Left lung (tissue), 10 donors: Measurements from ENCODE around the gene LCE5A. TPM values are rescaled to one million over a fixed set of nuclear protein-coding genes. Genes with fewer than 3 reads are reported as not detected.

ENCODE experiments used
- ATAC-seq: fragments of 200-7000 bp; cut with Tn5 transposase; one replicate; pipeline ENCODE4 v1.9.1; 2020; ENCODE audit warnings: moderate library complexity
- DNase-seq, 4 donors: peaks; one replicate each; pipeline ENCODE4 v3.0.0-alpha.2; 2013 to 2020
- H3K27ac ChIP-seq, 2 donors: fragments of 200-600 bp; sonication (generic) in 1 of 2; one replicate each; pipeline versions ENCODE4 v1.5.0 to v1.8.0; 2020 to 2021
- H3K27me3 ChIP-seq, 2 donors: fragments of 200-600 bp; sonication (generic) in 1 of 2; one replicate each; pipeline versions ENCODE4 v1.5.0 to v1.8.0; 2020 to 2021
- H3K36me3 ChIP-seq, 2 donors: fragments of 200-600 bp; sonication (generic) in 1 of 2; one replicate each; pipeline versions ENCODE4 v1.5.0 to v1.8.0; 2020 to 2021
- H3K4me1 ChIP-seq, 2 donors: fragments of 200-600 bp; one replicate each; pipeline ENCODE4 v1.8.0; 2021
- H3K4me3 ChIP-seq, 2 donors: fragments of 200-600 bp; sonication (generic) in 1 of 2; one replicate each; pipeline versions ENCODE4 v1.5.0 to v1.8.0; 2020 to 2021; ENCODE audit warnings: mild to moderate bottlenecking in 1 of 2
- H3K9me3 ChIP-seq, 2 donors: fragments of 200-600 bp; sonication (generic) in 1 of 2; one replicate each; pipeline versions ENCODE4 v1.5.0 to v1.8.0; 2020 to 2021
- CTCF ChIP-seq, 2 donors: fragments of 200-600 bp; sonication (generic) in 1 of 2; IDR thresholded peaks; one replicate each; pipeline versions ENCODE4 v1.5.0 to v1.8.0; 2021; ENCODE audit warnings: antibody characterized with exemption in 2 of 2
- intact Hi-C, 2 donors: fragments of 100-400 bp; cut with DNase I; formaldehyde crosslinking; loops; one replicate each; pipeline versions ENCODE4 v1.11.2 to v1.14.2; 2022
- polyA plus RNA-seq, 6 donors: library from polyadenylated mRNA; unstranded; fragments of 120-200 nt; gene quantifications; one replicate each; pipeline ENCODE4 v1.2.1, GENCODE V29; 2013; ENCODE audit not compliant: insufficient read length in 6 of 6
- total RNA-seq, 2 donors: library from RNA; stranded (reverse); fragmentation: NEBNext Ultra II Directional; extraction: Animal tissue kit (Norgen Biotek cat#: 25700); gene quantifications; one replicate each; pipeline ENCODE4 v1.2.1, GENCODE V29; 2021
- donor health status: DM: no; HTN: yes; CAD: no.
- donor health status: DM: no; HTN: no; CAD: no.

Gene LCE5A
- total and polyA plus RNA-seq, 8 donors: not detected

- Histone ChIP-seq H3K4me1 (no peaks in the 10 kb centered on the region), H3K4me3 (no peak overlapping the region), H3K27me3 (no peaks in the 10 kb centered on the region), H3K27ac (no peak overlapping the region), H3K9me3 (no peaks in the 10 kb centered on the region), H3K36me3 (no peaks in the 10 kb centered on the region)
- TF ChIP-seq CTCF (IDR thresholded peaks at IDR 0.05): peak; percentile 20 to 35
- intact Hi-C loops: no loop called here
- ATAC-seq: no peak
- DNase-seq: no peak
Measured at GRCh38 chr1:152495066-152495675, 15.4 kb upstream of the LCE5A start.

- ATAC-seq: no peak
- H3K27me3 ChIP-seq: no peaks in the 10 kb centered on the region
- peak; percentile 14 to 26 for TF ChIP-seq CTCF (IDR thresholded peaks at IDR 0.05)
- no peaks in the 10 kb centered on the region for H3K4me1 ChIP-seq
- no peaks in the 10 kb centered on the region for H3K9me3 ChIP-seq
- no peak overlapping the region for H3K27ac ChIP-seq
- H3K4me3 ChIP-seq: no peak overlapping the region
- intact Hi-C loops: no loop called here
- DNase-seq: no peak
- no peaks in the 10 kb centered on the region for H3K36me3 ChIP-seq
Measured at GRCh38 chr1:152497273-152497672, 13.3 kb upstream of the LCE5A start.

DNA sequence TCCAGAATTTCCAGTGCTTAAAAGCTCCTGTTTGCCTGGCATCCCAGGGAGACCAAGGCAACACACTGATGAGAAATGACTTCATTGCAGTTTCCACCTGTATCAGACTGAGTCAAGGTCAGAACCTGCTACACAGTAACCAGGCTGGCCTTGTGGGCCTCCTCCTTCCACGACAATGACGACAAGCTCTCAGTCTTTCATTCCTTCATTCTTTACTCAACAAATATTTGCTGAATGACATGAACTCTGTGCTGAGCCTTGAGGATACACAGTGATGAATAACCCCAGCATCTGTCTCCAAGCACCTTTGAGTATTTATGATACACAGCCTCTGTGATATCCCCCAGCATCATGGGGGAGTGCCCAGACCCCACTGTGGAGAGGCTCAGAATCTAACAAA, 8.9 kb upstream of the LCE5A start:
- no peak overlapping the region for H3K4me3 ChIP-seq
- ATAC-seq: no peak
- intact Hi-C loops: no loop called here
- no peak for TF ChIP-seq CTCF (IDR thresholded peaks at IDR 0.05)
- no peaks in the 10 kb centered on the region for H3K9me3 ChIP-seq
- no peak overlapping the region for H3K27ac ChIP-seq
- no peaks in the 10 kb centered on the region for H3K4me1 ChIP-seq
- peaks cover 0 to 9% of the 10 kb centered on the region in 2 donors for H3K27me3 ChIP-seq
- no peaks in the 10 kb centered on the region for H3K36me3 ChIP-seq
- no peak for DNase-seq

- no peak overlapping the region for H3K27ac ChIP-seq
- no peak for ATAC-seq
- TF ChIP-seq CTCF (IDR thresholded peaks at IDR 0.05): no peak
Measured at GRCh38 chr1:152502496-152503180, 8.0 kb upstream of the LCE5A start.

GRCh38 chr1:152505083-152505482, 5.5 kb upstream of the LCE5A start:
- no peak for TF ChIP-seq CTCF (IDR thresholded peaks at IDR 0.05)
- no peak for ATAC-seq
- H3K27me3 ChIP-seq: peaks cover 0 to 17% of the 10 kb centered on the region in 2 donors

More at GRCh38 chr1:152502496-152503180, 8.0 kb upstream of the LCE5A start:
- no peak overlapping the region for H3K4me3 ChIP-seq
- no peaks in the 10 kb centered on the region for H3K9me3 ChIP-seq
- intact Hi-C loops: no loop called here
- no peak for DNase-seq
- H3K27me3 ChIP-seq: peaks cover 0 to 13% of the 10 kb centered on the region in 2 donors
- no peaks in the 10 kb centered on the region for H3K4me1 ChIP-seq
- H3K36me3 ChIP-seq: no peaks in the 10 kb centered on the region

More at GRCh38 chr1:152505083-152505482, 5.5 kb upstream of the LCE5A start:
- no peaks in the 10 kb centered on the region for H3K9me3 ChIP-seq
- no peak for DNase-seq
- no peak overlapping the region for H3K4me3 ChIP-seq
- no peaks in the 10 kb centered on the region for H3K36me3 ChIP-seq
- H3K27ac ChIP-seq: no peak overlapping the region
- intact Hi-C loops: no loop called here
- H3K4me1 ChIP-seq: no peaks in the 10 kb centered on the region
